ENCODE results near the gene ACAP3. TPM values are rescaled to one million over a fixed set of nuclear protein-coding genes. Genes with fewer than 3 reads are reported as not detected.

ACAP3 gene
- total and polyA plus RNA-seq, 5 donors, result 33.1 to 61.8 (median 40.1) TPM

DNA sequence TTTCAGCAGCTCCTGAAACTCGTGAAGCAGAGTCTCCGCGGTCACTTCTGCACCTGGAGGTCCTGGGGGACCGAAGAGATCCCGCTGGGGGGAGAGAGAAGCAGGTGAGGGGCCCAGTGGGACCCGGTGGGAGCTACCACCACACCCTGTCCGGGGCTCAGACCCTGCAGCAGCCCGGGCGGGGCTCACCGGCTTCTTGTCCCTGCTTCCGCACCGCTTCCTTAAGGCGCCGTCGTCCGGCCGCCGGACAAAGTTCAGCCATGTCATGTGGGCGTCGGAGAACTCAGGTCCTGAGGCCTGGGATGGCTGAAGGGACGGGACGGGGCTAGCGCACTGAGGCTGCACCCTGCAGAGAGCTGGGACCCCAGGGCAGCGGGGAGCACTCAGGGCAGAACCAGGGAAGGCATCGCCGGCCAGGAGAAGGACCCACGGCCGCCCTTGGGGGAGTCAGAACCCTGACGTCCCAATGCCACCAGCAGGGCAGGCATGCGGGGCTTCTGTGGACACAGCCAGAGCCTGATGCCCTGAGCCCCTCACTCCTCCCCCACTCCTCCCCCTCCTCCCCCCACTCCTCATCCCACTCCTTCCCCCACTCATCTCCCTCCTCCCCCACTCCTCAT lies 63.4 kb downstream of the ACAP3 start:
- no peaks in the 10 kb centered on the region for H3K4me1 ChIP-seq (ENCODE audit: control insufficient read depth, insufficient read depth, low read length)
- DNase-seq (peak in 1 of 3 donors; percentile 52), ATAC-seq (peak in 1 of 2 donors; percentile 6)
- 67% methylated on average over 30 of the region's 30 CpGs for WGBS
- no peaks in the 10 kb centered on the region for H3K27me3 ChIP-seq (ENCODE audit: control insufficient read depth, insufficient read depth)
- H3K27ac ChIP-seq (ENCODE audit: low read length), result no peak overlapping the region
- no peaks in the 10 kb centered on the region for H3K9me3 ChIP-seq (ENCODE audit: control insufficient read depth, low read length)
- intact Hi-C loops (cut with DNase I), result no loop called here
- H3K4me3 ChIP-seq (ENCODE audit: low read length), result no peak overlapping the region

DNA sequence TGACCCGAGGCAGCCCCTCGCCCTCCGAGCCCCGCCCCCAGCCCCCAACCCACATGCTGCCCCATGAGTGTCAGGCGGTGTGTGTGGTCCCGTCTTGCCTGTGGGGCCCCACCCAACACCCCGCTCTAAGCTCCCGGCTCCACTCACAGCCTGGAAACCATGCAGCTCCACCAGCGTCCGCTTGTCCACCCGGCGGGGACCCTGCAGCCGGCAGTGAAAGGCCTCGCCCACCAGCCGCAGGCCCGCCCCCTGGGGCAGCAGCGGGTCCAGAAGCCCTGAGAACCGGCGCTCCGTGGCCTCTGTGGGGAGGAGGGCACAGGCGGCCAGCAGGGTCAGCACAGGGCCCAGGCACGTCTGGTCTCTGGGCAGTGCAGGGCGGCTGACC lies 63.9 kb downstream of the ACAP3 start:
- ATAC-seq, result no peak
- Histone ChIP-seq H3K4me1 (ENCODE audit: control insufficient read depth, insufficient read depth, low read length) (no peaks in the 10 kb centered on the region), H3K27ac (ENCODE audit: low read length) (no peak overlapping the region), H3K4me3 (ENCODE audit: low read length) (no peak overlapping the region), H3K27me3 (ENCODE audit: control insufficient read depth, insufficient read depth) (no peaks in the 10 kb centered on the region), H3K9me3 (ENCODE audit: control insufficient read depth, low read length) (no peaks in the 10 kb centered on the region)
- intact Hi-C loops (cut with DNase I), result no loop called here
- 57% methylated on average over 23 of the region's 23 CpGs for WGBS
- no peak for DNase-seq

DNA sequence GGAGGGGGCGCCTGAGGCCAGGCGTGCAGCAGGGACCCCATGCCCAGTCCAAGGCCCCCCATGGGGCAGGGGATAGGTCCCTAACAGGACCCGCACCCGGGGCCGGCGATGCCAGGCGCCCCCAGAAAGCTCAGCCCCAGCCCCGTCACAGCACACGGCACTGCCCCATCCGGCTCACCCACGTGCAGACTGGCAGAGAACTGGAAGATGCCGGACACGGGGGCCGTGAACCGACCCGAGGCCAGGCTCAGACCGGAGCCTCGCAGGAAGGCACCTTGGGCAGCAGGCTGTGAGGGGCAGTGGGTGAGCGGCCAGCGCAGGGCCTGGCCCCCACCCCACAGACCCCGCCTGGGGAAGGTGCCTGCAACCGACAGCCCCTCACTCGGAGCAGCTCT lies 64.5 kb downstream of the ACAP3 start:
- Histone ChIP-seq H3K27me3 (ENCODE audit: control insufficient read depth, insufficient read depth) (no peaks in the 10 kb centered on the region), H3K9me3 (ENCODE audit: control insufficient read depth, low read length) (no peaks in the 10 kb centered on the region), H3K4me3 (ENCODE audit: low read length) (no peak overlapping the region), H3K27ac (ENCODE audit: low read length) (no peak overlapping the region), H3K4me1 (ENCODE audit: control insufficient read depth, insufficient read depth, low read length) (no peaks in the 10 kb centered on the region)
- intact Hi-C loops (cut with DNase I), result no loop called here
- ATAC-seq (no peak), DNase-seq (no peak)
- WGBS, result 87% methylated on average over 23 of the region's 23 CpGs

DNA sequence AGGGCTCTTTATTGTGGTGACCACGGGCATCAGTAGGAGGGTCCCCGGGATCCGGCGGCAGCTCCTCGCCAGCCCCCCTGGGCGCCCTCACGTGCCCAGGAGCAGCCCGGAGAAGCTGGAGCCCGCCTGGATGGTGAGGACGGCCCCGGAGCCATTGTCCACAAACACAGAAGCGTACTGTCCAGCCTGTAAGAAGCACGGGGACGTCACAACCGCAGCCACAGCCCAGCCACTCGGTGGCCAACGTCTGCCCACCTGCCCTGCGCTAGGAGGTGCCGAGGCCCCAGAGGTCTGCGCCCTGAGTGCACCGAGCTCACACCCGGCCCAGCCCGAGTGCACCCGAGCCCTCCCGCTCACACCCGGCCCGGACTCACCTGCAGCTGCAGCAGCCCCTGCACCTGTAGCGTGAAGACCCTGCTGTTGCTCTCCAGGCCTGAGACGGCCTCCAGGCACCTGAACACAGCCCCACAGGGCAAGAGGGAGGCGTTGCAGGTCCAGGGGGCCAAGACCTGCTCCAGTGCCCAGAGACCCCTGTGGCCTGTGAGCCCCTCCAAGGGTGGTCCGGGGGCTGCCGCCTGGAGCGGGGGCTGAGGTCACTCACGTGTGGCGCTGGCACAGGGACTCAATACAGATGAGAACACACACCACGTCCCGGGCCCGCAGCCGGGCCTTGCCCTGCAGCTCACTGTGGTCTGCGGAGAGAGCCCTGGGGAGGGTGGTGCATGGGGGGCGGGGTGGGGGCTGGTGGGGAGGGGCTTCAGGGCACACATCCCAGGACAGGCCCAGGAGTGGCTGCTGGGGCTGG lies 65.1 kb downstream of the ACAP3 start:
- ATAC-seq (no peak), DNase-seq (no peak)
- intact Hi-C loops (cut with DNase I), result no loop called here
- Histone ChIP-seq H3K9me3 (ENCODE audit: control insufficient read depth, low read length) (no peaks in the 10 kb centered on the region), H3K4me3 (ENCODE audit: low read length) (no peak overlapping the region), H3K27me3 (ENCODE audit: control insufficient read depth, insufficient read depth) (no peaks in the 10 kb centered on the region), H3K27ac (ENCODE audit: low read length) (no peak overlapping the region), H3K4me1 (ENCODE audit: control insufficient read depth, insufficient read depth, low read length) (no peaks in the 10 kb centered on the region)
- 88% methylated on average over 41 of the region's 41 CpGs for WGBS

Small RNA genes lying within 50 kb of the gene (microRNA-seq; reads per million reads assigned to microRNA genes)
- gene MIR6726, result 0.54 to 1.7 reads per million in 2 donors
- 0 reads per million in 2 donors for gene MIR6727
- gene MIR6808, result 0 reads per million in 2 donors

Other genes starting within 250 kb of the ACAP3 start
- gene RNF223, start 233.6 kb downstream of the ACAP3 start, total RNA-seq, result not detected
- not detected for gene RNF223, start 233.6 kb downstream of the ACAP3 start, polyA plus RNA-seq
- gene C1orf159, start 191.8 kb downstream of the ACAP3 start, total RNA-seq, result 1 to 10 TPM; 4.9 to 5.6 (median 5.4) TPM
- gene C1orf159, start 191.8 kb downstream of the ACAP3 start, polyA plus RNA-seq, result 6.8 TPM
- gene TTLL10, start 134.1 kb downstream of the ACAP3 start, total RNA-seq, result not detected
- gene TTLL10, start 134.1 kb downstream of the ACAP3 start, polyA plus RNA-seq, result 0.09 TPM
- under 1 TPM in 1 of 4 donors, not detected in 3; 0.38 TPM for gene TNFRSF18, start 101.3 kb downstream of the ACAP3 start, total RNA-seq
- gene TNFRSF18, start 101.3 kb downstream of the ACAP3 start, polyA plus RNA-seq, result 0.14 TPM
- 1 to 10 TPM; 1.0 to 2.0 (median 1.2) TPM for gene TNFRSF4, start 93.8 kb downstream of the ACAP3 start, total RNA-seq
- 2.3 TPM for gene TNFRSF4, start 93.8 kb downstream of the ACAP3 start, polyA plus RNA-seq
- gene SDF4, start 75.9 kb downstream of the ACAP3 start, total RNA-seq, result 100 to 1,000 TPM; 156 to 215 (median 168) TPM
- 165 TPM for gene SDF4, start 75.9 kb downstream of the ACAP3 start, polyA plus RNA-seq
- gene B3GALT6, start 75.7 kb downstream of the ACAP3 start, total RNA-seq, result 10 to 100 TPM; 10.2 to 13.3 (median 12.0) TPM
- gene B3GALT6, start 75.7 kb downstream of the ACAP3 start, polyA plus RNA-seq, result 9.1 TPM
- 1 to 10 TPM in 2 of 4 donors, under 1 TPM in 1, not detected in 1; 0.94 to 2.4 (median 1.1) TPM for gene C1QTNF12, start 61.2 kb downstream of the ACAP3 start, total RNA-seq
- gene C1QTNF12, start 61.2 kb downstream of the ACAP3 start, polyA plus RNA-seq, result 0.36 TPM
- 10 to 100 TPM; 34.9 to 41.2 (median 37.1) TPM for gene UBE2J2, start 34.1 kb downstream of the ACAP3 start, total RNA-seq
- 38.4 TPM for gene UBE2J2, start 34.1 kb downstream of the ACAP3 start, polyA plus RNA-seq
- 1 to 10 TPM; 2.7 to 6.2 (median 4.8) TPM for gene SCNN1D, start 27.5 kb downstream of the ACAP3 start, total RNA-seq
- gene SCNN1D, start 27.5 kb downstream of the ACAP3 start, polyA plus RNA-seq, result 3.4 TPM
- 10 to 100 TPM; 11.3 to 14.1 (median 12.5) TPM for gene PUSL1, start 667 bp upstream of the ACAP3 start, total RNA-seq
- gene PUSL1, start 667 bp upstream of the ACAP3 start, polyA plus RNA-seq, result 13.1 TPM
- 10 to 100 TPM; 53.1 to 61.7 (median 58.7) TPM for gene INTS11, start 16.7 kb upstream of the ACAP3 start, total RNA-seq
- 70.3 TPM for gene INTS11, start 16.7 kb upstream of the ACAP3 start, polyA plus RNA-seq
- 10 to 100 TPM; 24.0 to 29.0 (median 27.0) TPM for gene CPTP, start 16.9 kb upstream of the ACAP3 start, total RNA-seq
- gene CPTP, start 16.9 kb upstream of the ACAP3 start, polyA plus RNA-seq, result 53.9 TPM
- under 1 TPM; 0.33 to 0.51 (median 0.38) TPM for gene TAS1R3, start 23.4 kb upstream of the ACAP3 start, total RNA-seq
- gene TAS1R3, start 23.4 kb upstream of the ACAP3 start, polyA plus RNA-seq, result 0.66 TPM
- 10 to 100 TPM; 64.4 to 87.4 (median 66.3) TPM for gene DVL1, start 41.5 kb upstream of the ACAP3 start, total RNA-seq
- 70.0 TPM for gene DVL1, start 41.5 kb upstream of the ACAP3 start, polyA plus RNA-seq
- gene MXRA8, start 50.6 kb upstream of the ACAP3 start, total RNA-seq, result 10 to 100 TPM; 21.9 to 38.8 (median 36.3) TPM
- 39.5 TPM for gene MXRA8, start 50.6 kb upstream of the ACAP3 start, polyA plus RNA-seq
- gene AURKAIP1, start 67.3 kb upstream of the ACAP3 start, total RNA-seq, result 100 to 1,000 TPM; 175 to 210 (median 188) TPM
- 331 TPM for gene AURKAIP1, start 67.3 kb upstream of the ACAP3 start, polyA plus RNA-seq
- 10 to 100 TPM; 61.2 to 83.1 (median 67.2) TPM for gene CCNL2, start 91.4 kb upstream of the ACAP3 start, total RNA-seq
- gene CCNL2, start 91.4 kb upstream of the ACAP3 start, polyA plus RNA-seq, result 81.7 TPM
- gene MRPL20, start 99.4 kb upstream of the ACAP3 start, total RNA-seq, result 100 to 1,000 TPM; 121 to 144 (median 132) TPM
- 190 TPM for gene MRPL20, start 99.4 kb upstream of the ACAP3 start, polyA plus RNA-seq
- 1 to 10 TPM; 1.6 to 3.6 (median 2.9) TPM for gene ANKRD65, start 113.3 kb upstream of the ACAP3 start, total RNA-seq
- gene ANKRD65, start 113.3 kb upstream of the ACAP3 start, polyA plus RNA-seq, result 4.5 TPM
- gene VWA1, start 127.8 kb upstream of the ACAP3 start, total RNA-seq, result 10 to 100 TPM; 25.0 to 38.6 (median 25.6) TPM
- gene VWA1, start 127.8 kb upstream of the ACAP3 start, polyA plus RNA-seq, result 17.3 TPM
- gene ATAD3C, start 141.8 kb upstream of the ACAP3 start, total RNA-seq, result 1 to 10 TPM; 1.3 to 3.4 (median 2.2) TPM
- gene ATAD3C, start 141.8 kb upstream of the ACAP3 start, polyA plus RNA-seq, result 0.52 TPM
- 10 to 100 TPM in 1 of 4 donors, 1 to 10 TPM in 3; 5.6 to 11.4 (median 8.8) TPM for gene ATAD3B, start 163.8 kb upstream of the ACAP3 start, total RNA-seq
- 8.3 TPM for gene ATAD3B, start 163.8 kb upstream of the ACAP3 start, polyA plus RNA-seq
- 10 to 100 TPM; 13.6 to 20.1 (median 15.7) TPM for gene ATAD3A, start 204.2 kb upstream of the ACAP3 start, total RNA-seq
- 16.7 TPM for gene ATAD3A, start 204.2 kb upstream of the ACAP3 start, polyA plus RNA-seq
- 1 to 10 TPM; 7.3 to 9.3 (median 7.9) TPM for gene TMEM240, start 232.7 kb upstream of the ACAP3 start, total RNA-seq
- 10.4 TPM for gene TMEM240, start 232.7 kb upstream of the ACAP3 start, polyA plus RNA-seq

All from right cardiac atrium (tissue), 5 donors.